ENCODE data around the gene IRF8. TPM values are rescaled to one million over a fixed set of nuclear protein-coding genes. Genes with fewer than 3 reads are reported as not detected.

Gene IRF8
- total and polyA plus RNA-seq, 12 donors, result 0.72 to 29.4 (median 2.1) TPM

DNA sequence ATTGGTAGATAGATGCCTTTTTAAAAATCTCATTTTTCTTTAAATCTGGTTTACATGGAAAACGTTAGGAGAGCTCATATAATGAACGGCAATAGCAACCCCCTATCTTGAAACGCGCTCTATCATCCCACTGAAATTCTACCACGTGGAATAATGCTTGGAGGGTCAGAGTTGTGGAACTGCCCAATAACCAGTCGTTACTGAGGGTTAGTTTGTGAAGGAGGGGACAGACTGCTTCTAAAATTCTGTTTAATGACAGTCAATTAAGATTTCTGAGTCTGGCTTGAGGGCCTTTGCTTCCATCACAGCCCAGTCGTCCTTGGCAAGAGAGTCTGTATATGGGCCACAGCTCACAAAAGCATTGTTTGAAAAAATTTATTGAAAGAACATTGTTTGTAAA lies 482 bp downstream of the IRF8 start:
- TF ChIP-seq, protein P1, sequence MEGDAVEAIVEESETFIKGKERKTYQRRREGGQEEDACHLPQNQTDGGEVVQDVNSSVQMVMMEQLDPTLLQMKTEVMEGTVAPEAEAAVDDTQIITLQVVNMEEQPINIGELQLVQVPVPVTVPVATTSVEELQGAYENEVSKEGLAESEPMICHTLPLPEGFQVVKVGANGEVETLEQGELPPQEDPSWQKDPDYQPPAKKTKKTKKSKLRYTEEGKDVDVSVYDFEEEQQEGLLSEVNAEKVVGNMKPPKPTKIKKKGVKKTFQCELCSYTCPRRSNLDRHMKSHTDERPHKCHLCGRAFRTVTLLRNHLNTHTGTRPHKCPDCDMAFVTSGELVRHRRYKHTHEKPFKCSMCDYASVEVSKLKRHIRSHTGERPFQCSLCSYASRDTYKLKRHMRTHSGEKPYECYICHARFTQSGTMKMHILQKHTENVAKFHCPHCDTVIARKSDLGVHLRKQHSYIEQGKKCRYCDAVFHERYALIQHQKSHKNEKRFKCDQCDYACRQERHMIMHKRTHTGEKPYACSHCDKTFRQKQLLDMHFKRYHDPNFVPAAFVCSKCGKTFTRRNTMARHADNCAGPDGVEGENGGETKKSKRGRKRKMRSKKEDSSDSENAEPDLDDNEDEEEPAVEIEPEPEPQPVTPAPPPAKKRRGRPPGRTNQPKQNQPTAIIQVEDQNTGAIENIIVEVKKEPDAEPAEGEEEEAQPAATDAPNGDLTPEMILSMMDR (IDR thresholded peaks at IDR 0.05), result no peak
- intact Hi-C loops (cut with DNase I), result no loop called here
- Histone ChIP-seq H3K36me3 (peaks cover 0 to 12% (median 0%) of the 10 kb centered on the region in 9 donors), H3K27me3 (peaks cover 0 to 78% (median 74%) of the 10 kb centered on the region in 7 donors), H3K4me3 (peak overlapping the region; percentile 53 to 85 (median 64)), H3K27ac (peak overlapping the region in 6 of 10 donors; percentile 15 to 90 (median 42)), H3K4me1 (peaks cover 0 to 60% (median 15%) of the 10 kb centered on the region in 9 donors), H3K9me3 (no peaks in the 10 kb centered on the region)
- ATAC-seq, result no peak
- no peak for DNase-seq
- WGBS, 2 donors, result 44 to 52% methylated on average over 7 of the region's 7 CpGs

DNA sequence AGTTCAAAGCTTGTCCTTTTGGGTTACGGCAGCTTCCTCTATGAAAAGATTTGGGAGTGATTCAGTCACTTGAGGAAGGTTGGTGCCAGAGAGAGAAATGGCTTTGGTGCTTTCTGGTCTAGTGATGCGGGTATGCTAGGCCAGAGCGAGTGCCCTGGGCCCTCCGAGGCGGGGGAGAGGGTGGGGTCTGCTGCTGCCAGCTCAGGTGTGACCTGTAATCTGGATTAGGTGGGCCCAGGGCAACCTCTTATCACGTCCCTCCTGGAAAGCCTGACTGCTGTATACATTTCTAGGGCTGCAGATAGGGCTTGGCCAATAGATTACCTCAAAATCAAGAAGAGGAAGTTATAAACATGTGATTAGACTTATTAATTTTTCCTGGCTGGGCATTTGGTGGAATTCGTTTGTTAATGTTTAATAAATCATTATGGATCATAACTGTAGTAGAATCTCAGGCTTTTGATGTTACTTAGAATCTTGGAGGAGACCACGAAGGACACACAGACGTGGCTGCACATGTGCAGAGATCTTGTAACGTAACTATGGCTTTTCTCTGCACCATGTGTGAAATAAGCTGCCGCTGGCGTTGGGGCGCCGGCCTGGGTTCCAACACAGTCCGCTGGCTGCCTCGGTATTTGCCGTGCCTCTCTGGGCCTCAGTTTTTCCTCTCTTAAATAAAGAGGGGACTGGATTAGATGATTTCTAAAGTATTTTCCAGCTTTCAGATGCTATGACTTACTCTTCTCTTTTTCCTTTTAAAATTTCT lies 1.2 kb downstream of the IRF8 start:
- intact Hi-C loops (cut with DNase I), result loop anchor here in 1 of 10 donors (10.0 kb wide), 1 partner anchor 75 kb away; no protein-coding TSS in a partner anchor
- H3K4me3 ChIP-seq, result peak overlapping the region in 6 of 10 donors; percentile 56 to 85 (median 69)
- H3K27me3 ChIP-seq, result peaks cover 0 to 83% (median 69%) of the 10 kb centered on the region in 7 donors
- DNase-seq (no peak), ATAC-seq (no peak)
- H3K36me3 ChIP-seq, result peaks cover 0 to 20% (median 0%) of the 10 kb centered on the region in 9 donors
- WGBS, 2 donors, result 85 to 90% methylated on average over 17 of the region's 17 CpGs
- TF ChIP-seq, protein P1 (IDR thresholded peaks at IDR 0.05), result no peak
- peak overlapping the region in 2 of 10 donors; percentile 23 to 90 for H3K27ac ChIP-seq
- no peaks in the 10 kb centered on the region for H3K9me3 ChIP-seq
- H3K4me1 ChIP-seq, result peaks cover 0 to 67% (median 15%) of the 10 kb centered on the region in 9 donors

DNA sequence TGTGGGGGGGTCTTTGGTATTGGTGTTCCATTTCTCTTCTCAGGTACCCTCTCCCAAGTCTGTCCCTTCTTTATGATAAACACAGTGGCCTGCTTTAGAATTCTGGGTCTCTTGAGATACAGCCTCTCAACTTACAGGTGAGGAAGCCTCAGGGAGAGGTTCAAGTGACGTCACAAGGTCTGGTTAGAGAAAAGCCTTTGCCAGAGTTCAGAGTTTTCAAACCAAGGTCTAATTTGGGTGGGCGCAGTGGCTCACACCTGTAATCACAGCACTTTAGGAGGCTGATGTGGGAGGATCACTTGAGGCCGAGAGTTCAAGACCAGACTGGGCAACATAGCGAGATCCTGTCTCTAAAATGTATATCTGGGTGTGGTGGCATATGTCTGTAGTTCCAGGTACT lies 2.1 kb downstream of the IRF8 start:
- Histone ChIP-seq H3K27me3 (peaks cover 0 to 75% (median 66%) of the 10 kb centered on the region in 7 donors), H3K36me3 (peaks cover 0 to 29% (median 0%) of the 10 kb centered on the region in 9 donors), H3K27ac (peak overlapping the region in 1 of 10 donors; percentile 90), H3K4me1 (peaks cover 0 to 74% (median 15%) of the 10 kb centered on the region in 9 donors), H3K9me3 (no peaks in the 10 kb centered on the region), H3K4me3 (peak overlapping the region in 2 of 10 donors; percentile 69 to 80)
- WGBS, 2 donors, result 96% methylated on average over 4 of the region's 4 CpGs
- DNase-seq (no peak), ATAC-seq (no peak)
- intact Hi-C loops (cut with DNase I), result loop anchor here in 1 of 10 donors (10.0 kb wide), 1 partner anchor 76 kb away; no protein-coding TSS in a partner anchor
- TF ChIP-seq, protein P1 (IDR thresholded peaks at IDR 0.05), result no peak

DNA sequence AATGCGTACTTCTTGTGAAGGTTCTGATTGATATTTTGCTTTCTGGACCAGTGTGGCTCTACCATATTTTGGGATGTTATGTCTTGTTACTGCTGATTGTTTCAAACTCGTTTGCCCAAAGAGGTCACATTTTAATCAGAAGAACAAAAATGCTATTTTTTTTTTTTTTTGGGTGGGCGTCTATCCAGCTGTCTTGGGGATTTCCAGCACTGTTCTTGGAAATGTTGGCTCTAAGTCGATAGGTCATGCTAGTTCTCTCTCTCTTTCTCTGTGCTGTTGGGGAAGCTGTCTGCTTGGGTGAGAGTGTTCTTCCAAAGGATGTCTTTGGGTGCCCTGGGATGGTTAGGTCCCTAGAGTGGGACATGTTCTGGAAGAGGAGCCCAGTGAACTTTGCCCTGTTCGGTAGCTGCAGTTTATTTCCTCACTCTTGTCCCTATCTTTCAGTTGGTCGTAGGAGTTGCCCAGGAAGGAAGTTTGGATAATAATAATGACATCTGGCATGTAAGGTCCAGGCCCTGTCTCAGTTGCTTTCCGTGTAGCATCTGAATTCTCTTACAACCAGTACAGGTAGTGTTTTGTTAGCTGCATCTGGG lies 2.9 kb downstream of the IRF8 start:
- WGBS, 2 donors, result 41 to 58% methylated on average over 7 of the region's 7 CpGs
- TF ChIP-seq, protein P1 (IDR thresholded peaks at IDR 0.05), result no peak
- no peak for ATAC-seq
- Histone ChIP-seq H3K27me3 (peaks cover 0 to 74% (median 64%) of the 10 kb centered on the region in 7 donors), H3K4me3 (peak overlapping the region in 2 of 10 donors; percentile 5 to 80), H3K36me3 (peaks cover 0 to 37% (median 0%) of the 10 kb centered on the region in 9 donors), H3K4me1 (peaks cover 0 to 77% (median 15%) of the 10 kb centered on the region in 9 donors), H3K9me3 (no peaks in the 10 kb centered on the region), H3K27ac (peak overlapping the region in 1 of 10 donors; percentile 90)
- intact Hi-C loops (cut with DNase I), result loop anchor here in 1 of 10 donors (10.0 kb wide), 1 partner anchor 77 kb away; no protein-coding TSS in a partner anchor
- DNase-seq, result no peak

Measured in heart right ventricle (tissue), 16 donors.